Measurements from ENCODE around the gene PPM1H.

PPM1H gene

DNA sequence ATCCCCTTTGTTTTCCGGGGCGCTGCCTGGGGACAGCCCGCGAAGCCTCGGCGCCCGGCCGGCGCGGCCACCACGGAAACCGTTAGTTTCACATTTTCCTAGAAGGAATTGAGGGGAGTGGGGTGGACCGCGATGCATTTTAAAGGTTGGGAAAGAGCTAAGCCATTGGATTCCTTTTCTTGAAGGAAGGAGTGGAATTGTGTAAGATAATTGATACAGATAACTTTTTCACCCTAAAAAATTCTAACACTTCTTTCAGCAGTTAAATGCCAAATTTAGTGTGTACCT is 331.2 kb downstream of the PPM1H start:
- Histone ChIP-seq H3K4me2 (ENCODE audit: insufficient read depth, low read length) (peak overlapping the region; percentile 75), H3K27me3 (ENCODE audit: insufficient read depth, low read length, poor library complexity) (no peaks in the 10 kb centered on the region), H3K9me3 (ENCODE audit: insufficient read depth, low read length, severe bottlenecking) (no peaks in the 10 kb centered on the region), H3K27ac (ENCODE audit: low read length) (peak overlapping the region; percentile 96), H4K20me1 (ENCODE audit: insufficient read depth, low read length) (peaks cover 3% of the 10 kb centered on the region; the same call in 1 of the 2 replicates), H3K4me1 (ENCODE audit: insufficient read depth, low read length) (peaks cover 29% of the 10 kb centered on the region), H3K79me2 (ENCODE audit: insufficient read depth, low read length) (peaks cover 36% of the 10 kb centered on the region), H3K36me3 (ENCODE audit: insufficient read depth, low read length) (no peaks in the 10 kb centered on the region; the same call in 1 of the 2 replicates), H2AFZ (ENCODE audit: low read depth, low read length) (peak overlapping the region; percentile 92), H3K9ac (ENCODE audit: low read depth, low read length) (peak overlapping the region; percentile 100), H3K4me3 (ENCODE audit: low read depth in 1 of 2, low read length in 2 of 2) (peak overlapping the region; percentile 68 to 70)
- ATAC-seq (ENCODE audit: insufficient read depth, low read depth) = no peak
- no peak for DNase-seq
- TF ChIP-seq EZH2 (IDR thresholded peaks at IDR 0.05; ENCODE audit: borderline replicate concordance, low read depth, low read length, severe bottlenecking) = no peak
- TF ChIP-seq, protein P1, sequence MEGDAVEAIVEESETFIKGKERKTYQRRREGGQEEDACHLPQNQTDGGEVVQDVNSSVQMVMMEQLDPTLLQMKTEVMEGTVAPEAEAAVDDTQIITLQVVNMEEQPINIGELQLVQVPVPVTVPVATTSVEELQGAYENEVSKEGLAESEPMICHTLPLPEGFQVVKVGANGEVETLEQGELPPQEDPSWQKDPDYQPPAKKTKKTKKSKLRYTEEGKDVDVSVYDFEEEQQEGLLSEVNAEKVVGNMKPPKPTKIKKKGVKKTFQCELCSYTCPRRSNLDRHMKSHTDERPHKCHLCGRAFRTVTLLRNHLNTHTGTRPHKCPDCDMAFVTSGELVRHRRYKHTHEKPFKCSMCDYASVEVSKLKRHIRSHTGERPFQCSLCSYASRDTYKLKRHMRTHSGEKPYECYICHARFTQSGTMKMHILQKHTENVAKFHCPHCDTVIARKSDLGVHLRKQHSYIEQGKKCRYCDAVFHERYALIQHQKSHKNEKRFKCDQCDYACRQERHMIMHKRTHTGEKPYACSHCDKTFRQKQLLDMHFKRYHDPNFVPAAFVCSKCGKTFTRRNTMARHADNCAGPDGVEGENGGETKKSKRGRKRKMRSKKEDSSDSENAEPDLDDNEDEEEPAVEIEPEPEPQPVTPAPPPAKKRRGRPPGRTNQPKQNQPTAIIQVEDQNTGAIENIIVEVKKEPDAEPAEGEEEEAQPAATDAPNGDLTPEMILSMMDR (IDR thresholded peaks at IDR 0.05; ENCODE audit: borderline replicate concordance, extremely low read depth, low read length, poor library complexity, severe bottlenecking) = no peak

DNA sequence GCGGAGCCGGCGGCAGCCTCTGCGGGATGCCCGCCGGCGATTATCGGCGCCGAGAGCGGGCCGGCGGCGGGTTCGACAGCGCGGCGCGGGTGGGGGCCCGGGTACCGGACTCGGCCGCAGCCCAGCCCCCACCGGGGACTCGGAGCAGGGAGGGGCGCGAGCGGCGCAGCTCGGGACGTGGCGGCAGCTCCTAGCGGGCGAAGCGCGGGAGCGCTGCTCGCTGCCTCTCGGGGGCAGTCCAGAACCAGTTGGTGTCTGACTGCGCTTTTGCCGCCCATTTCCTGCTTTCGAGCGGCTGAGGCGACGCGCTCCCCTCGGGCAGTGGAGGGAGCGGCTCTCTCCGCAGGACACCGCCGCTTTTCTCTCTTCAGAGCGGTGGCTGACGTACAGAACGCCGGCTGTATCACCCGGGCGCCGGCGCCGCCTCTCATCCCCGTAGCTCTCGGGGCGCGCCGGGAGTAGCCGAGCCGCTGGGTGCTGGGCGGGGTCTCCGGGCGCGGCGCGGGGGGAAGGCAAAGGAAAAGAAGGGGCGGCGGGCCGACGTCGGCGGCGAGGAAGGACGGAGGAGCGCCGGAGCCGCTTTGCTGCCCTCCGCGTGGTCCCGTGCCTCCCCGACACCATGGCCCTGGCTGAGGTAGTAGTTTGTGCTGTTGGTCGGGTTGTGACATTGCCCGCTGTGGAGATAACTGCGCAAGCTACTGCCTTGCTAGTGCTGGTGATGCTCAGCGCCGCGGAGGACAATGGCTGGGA is 331.7 kb downstream of the PPM1H start:
- Histone ChIP-seq H3K27ac (ENCODE audit: low read length) (peak overlapping the region; percentile 96), H3K4me1 (ENCODE audit: insufficient read depth, low read length) (peaks cover 29% of the 10 kb centered on the region), H4K20me1 (ENCODE audit: insufficient read depth, low read length) (peaks cover 3% of the 10 kb centered on the region; the same call in 1 of the 2 replicates), H2AFZ (ENCODE audit: low read depth, low read length) (peak overlapping the region; percentile 92), H3K27me3 (ENCODE audit: insufficient read depth, low read length, poor library complexity) (no peaks in the 10 kb centered on the region), H3K4me2 (ENCODE audit: insufficient read depth, low read length) (peak overlapping the region; percentile 75), H3K4me3 (ENCODE audit: low read depth in 1 of 2, low read length in 2 of 2) (peak overlapping the region; percentile 68 to 70), H3K9me3 (ENCODE audit: insufficient read depth, low read length, severe bottlenecking) (no peaks in the 10 kb centered on the region), H3K79me2 (ENCODE audit: insufficient read depth, low read length) (peaks cover 36% of the 10 kb centered on the region), H3K9ac (ENCODE audit: low read depth, low read length) (peak overlapping the region; percentile 100), H3K36me3 (ENCODE audit: insufficient read depth, low read length) (no peaks in the 10 kb centered on the region; the same call in 1 of the 2 replicates)
- DNase-seq = peak; percentile 80
- TF ChIP-seq, protein P1 (IDR thresholded peaks at IDR 0.05; ENCODE audit: borderline replicate concordance, extremely low read depth, low read length, poor library complexity, severe bottlenecking) = peak; percentile 56
- TF ChIP-seq EZH2 (IDR thresholded peaks at IDR 0.05; ENCODE audit: borderline replicate concordance, low read depth, low read length, severe bottlenecking) = no peak
- peak; percentile 77 for ATAC-seq (ENCODE audit: insufficient read depth, low read depth)

DNA sequence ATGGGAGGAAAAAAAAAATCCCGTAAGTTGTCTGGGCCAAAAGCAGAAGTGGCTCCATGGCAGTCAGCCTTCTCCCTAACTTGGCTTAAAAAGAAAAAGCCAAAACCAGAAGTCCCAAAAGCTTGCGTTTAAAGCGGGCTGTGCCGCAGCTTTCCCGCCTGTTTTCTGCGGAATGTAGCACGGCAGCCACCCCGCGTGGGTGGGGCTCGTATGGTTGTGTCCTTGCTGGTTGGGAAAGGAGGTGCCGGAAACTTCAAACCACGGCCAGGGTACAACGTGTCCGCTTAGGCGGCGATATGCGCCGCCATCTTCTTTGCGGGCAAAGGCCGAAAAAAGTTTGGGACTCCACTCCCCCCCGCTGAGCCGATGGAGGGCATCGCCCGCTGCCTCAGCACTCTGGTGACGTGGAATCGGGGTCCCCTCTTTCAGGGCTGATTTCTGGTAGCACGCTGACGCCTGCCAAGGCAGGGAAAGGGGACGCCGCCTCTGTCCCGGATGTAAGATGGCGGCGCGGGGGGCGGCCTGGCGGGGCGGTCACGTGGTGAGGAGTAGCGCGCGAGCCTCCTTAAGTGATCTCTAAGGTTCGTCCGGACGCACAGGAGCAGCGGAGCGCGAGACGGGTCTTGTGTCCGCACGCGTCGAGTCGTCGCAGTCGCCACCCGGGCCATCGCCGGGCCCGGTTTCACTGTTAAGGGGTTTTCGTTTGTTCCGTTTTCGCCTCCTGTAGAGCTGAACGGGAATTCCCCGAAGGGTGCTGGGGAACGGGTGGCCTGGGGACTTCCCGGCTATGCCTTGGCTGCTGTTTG is 332.5 kb downstream of the PPM1H start:
- no peak for TF ChIP-seq EZH2 (IDR thresholded peaks at IDR 0.05; ENCODE audit: borderline replicate concordance, low read depth, low read length, severe bottlenecking)
- TF ChIP-seq, protein P1 (IDR thresholded peaks at IDR 0.05; ENCODE audit: borderline replicate concordance, extremely low read depth, low read length, poor library complexity, severe bottlenecking) = no peak
- Histone ChIP-seq H3K4me2 (ENCODE audit: insufficient read depth, low read length) (peak overlapping the region; percentile 75), H3K36me3 (ENCODE audit: insufficient read depth, low read length) (no peaks in the 10 kb centered on the region; the same call in 1 of the 2 replicates), H3K27ac (ENCODE audit: low read length) (peak overlapping the region; percentile 96), H3K9ac (ENCODE audit: low read depth, low read length) (peak overlapping the region; percentile 100), H3K27me3 (ENCODE audit: insufficient read depth, low read length, poor library complexity) (no peaks in the 10 kb centered on the region), H4K20me1 (ENCODE audit: insufficient read depth, low read length) (peaks cover 3% of the 10 kb centered on the region; the same call in 1 of the 2 replicates), H3K9me3 (ENCODE audit: insufficient read depth, low read length, severe bottlenecking) (no peaks in the 10 kb centered on the region), H2AFZ (ENCODE audit: low read depth, low read length) (peak overlapping the region; percentile 92), H3K4me1 (ENCODE audit: insufficient read depth, low read length) (peaks cover 29% of the 10 kb centered on the region), H3K79me2 (ENCODE audit: insufficient read depth, low read length) (peaks cover 36% of the 10 kb centered on the region), H3K4me3 (ENCODE audit: low read depth in 1 of 2, low read length in 2 of 2) (peak overlapping the region; percentile 68 to 70)
- ATAC-seq (ENCODE audit: insufficient read depth, low read depth) (peak; percentile 75), DNase-seq (peak; percentile 92)
